Testis (tissue), 3 donors: Measurements from ENCODE around the gene KLHDC7B. TPM values are rescaled to one million over a fixed set of nuclear protein-coding genes. Genes with fewer than 3 reads are reported as not detected.
A peak's percentile ranks its signal among the peaks of the same experiment; 100 is the strongest.

Experiments used
- DNase-seq: peaks from one replicate; pipeline ENCODE4 v3.0.0-alpha.2; 2019
- H3K27ac ChIP-seq, 2 donors: fragments of 200-600 bp; sonication (generic); one replicate each; pipeline ENCODE4 v1.5.1; 2019
- H3K27me3 ChIP-seq: fragments of 200-600 bp; sonication (generic); one replicate; pipeline ENCODE4 v1.5.1; 2019
- H3K36me3 ChIP-seq: fragments of 200-600 bp; sonication (generic); one replicate; pipeline ENCODE4 v1.5.1; 2017; ENCODE audit warnings: low read depth; ENCODE audit errors: missing control alignments
- H3K4me1 ChIP-seq: fragments of 200-600 bp; sonication (generic); one replicate; pipeline ENCODE4 v1.5.1; 2019
- H3K4me3 ChIP-seq, 2 donors: fragments of 200-600 bp; sonication (generic); one replicate each; pipeline ENCODE4 v1.5.1; 2017 to 2019
- H3K9me3 ChIP-seq: fragments of 200-600 bp; sonication (generic); one replicate; pipeline ENCODE4 v1.5.1; 2017
- POLR2A ChIP-seq: fragments of 450-650 bp; IDR thresholded peaks from one replicate; pipeline ENCODE4 v1.6.1; 2017; ENCODE audit warnings: antibody characterized with exemption, mild to moderate bottlenecking, moderate library complexity
- WGBS, 2 donors: methylation state at CpG; one replicate each; pipeline ENCODE4 v1.1.5; 2018; 5-methylcytosine and 5-hydroxymethylcytosine counted together
- intact Hi-C: fragments of 100-400 bp; cut with DNase I; formaldehyde crosslinking; loops from one replicate; pipeline ENCODE4 v1.15.1; 2023; ENCODE audit warnings: low total_unique reads
- polyA plus RNA-seq: library from polyadenylated mRNA; stranded (reverse); fragments of 350-450 nt; fragmentation: Illumina TruSeq; extraction: RNeasy Lipid Tissue Mini Kit (QIAGEN cat#74804); gene quantifications from one replicate; pipeline ENCODE4 v1.2.3, GENCODE V29; 2014; ENCODE audit warnings: low read depth, low replicate concordance; ENCODE audit not compliant: insufficient read depth
- total RNA-seq, 2 donors: library from RNA; depleted of rRNA; stranded (reverse); fragments of >200 nt; gene quantifications; one replicate each; pipeline ENCODE4 v1.2.3, GENCODE V29; 2016
- TF ChIP-seq, protein P1 (sequence below), 3 experiments: fragments of 450-650 bp in 2 of 3; fragments of 200-600 bp in 1 of 3; sonication (generic) in 1 of 3; IDR thresholded peaks; one replicate each; pipeline ENCODE4 v1.5.1; 2016 to 2019; ENCODE audit warnings: antibody characterized with exemption in 3 of 3, mild to moderate bottlenecking in 2 of 3, moderate library complexity in 1 of 3

Gene KLHDC7B
- total and polyA plus RNA-seq, 3 donors from 2014 or later: 0.24 to 0.93 (median 0.51) TPM

DNA sequence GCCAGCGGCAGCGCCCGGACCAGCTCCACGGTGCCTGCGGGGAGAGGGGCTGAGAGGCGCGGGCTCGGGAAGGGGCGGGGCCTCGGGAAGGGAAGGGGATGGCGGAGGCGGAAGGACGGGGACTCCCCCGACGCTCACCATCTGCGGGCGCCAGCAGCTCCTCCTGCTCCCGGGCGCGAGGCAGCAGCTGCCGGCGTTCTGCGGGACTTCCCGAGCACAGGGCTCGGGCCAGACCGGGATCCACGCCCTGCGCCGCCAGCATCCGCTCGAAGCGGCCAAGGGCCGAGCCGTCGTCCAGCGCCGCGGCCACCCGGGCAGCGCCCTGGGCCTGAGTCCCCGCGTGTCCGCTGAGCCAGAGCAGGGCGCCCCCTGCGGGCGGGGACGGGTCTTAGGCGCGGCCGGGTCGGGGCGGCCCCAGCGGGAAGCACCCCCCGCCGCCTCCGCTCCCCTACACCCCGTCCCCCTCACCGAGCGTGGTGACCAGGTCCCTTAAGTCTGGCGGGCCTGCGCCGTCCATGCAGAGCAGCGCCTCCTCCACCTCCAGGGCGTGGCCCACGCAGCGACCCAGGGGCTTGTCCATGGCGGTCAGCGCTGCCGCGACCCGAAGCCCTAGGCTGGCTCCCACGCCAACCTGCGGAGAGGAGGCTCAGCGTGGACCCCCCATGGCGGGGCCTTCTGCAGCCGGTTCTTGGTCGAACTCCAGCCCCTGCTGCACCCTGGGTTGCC lies 19.4 kb upstream of the KLHDC7B start:
- peak; percentile 70 for DNase-seq
- WGBS, 2 donors: 4 to 16% methylated on average over 6 to 44 of the region's 77 CpGs
- intact Hi-C loops: no loop called here

DNA sequence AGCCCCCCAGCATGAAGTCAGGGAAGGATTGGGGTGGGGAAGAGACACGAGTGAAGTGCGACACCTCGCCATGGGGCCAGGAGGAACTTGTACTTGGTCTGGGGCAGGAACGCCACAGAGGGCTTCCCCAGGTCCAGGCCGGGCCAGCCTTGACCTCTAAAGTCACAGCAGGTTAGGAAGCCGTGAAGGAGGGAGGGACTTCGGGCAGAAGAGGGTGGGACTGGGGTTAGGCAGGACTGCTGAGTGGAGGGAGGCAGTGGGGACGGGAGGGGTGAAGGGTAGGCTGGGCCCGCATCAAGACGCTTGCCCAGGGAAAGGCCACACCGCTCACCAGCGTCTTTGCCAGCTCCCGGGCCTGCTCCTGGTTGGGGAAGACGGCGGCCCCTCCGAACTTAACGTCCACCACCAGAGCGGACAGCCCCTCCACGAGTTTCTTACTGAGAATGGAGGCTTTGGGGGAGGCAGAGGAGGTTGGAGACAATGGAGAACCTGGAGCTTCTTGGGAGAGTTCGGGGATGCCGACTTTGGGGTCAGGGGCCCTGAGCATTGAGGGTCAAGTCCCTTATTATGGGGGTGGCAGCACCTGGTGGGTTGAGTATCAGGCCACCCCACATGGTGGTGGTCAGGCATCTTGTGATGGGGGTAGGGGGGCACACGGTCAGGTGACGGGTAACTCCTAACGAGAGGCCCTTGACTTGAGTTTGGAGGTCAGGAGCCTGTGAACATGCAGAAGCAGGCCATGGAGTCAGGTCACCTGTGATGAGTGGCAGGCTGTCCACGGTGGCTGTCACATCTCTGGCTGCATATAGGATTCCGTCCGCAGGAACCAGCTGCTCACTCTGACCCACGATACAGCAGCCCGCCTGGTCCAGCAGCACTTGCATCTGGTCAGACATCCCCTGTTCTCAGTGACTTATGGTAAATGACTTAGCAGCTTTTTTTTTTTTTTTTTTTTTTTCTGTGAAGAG lies 18.6 kb upstream of the KLHDC7B start:
- peak overlapping the region; percentile 73 to 81 for H3K4me3 ChIP-seq
- H3K27me3 ChIP-seq: no peaks in the 10 kb centered on the region
- WGBS, 2 donors: 36 to 53% methylated on average over 27 to 28 of the region's 29 CpGs
- DNase-seq: no peak
- H3K36me3 ChIP-seq: no peaks in the 10 kb centered on the region
- no peak for TF ChIP-seq POLR2A
- TF ChIP-seq, protein P1, sequence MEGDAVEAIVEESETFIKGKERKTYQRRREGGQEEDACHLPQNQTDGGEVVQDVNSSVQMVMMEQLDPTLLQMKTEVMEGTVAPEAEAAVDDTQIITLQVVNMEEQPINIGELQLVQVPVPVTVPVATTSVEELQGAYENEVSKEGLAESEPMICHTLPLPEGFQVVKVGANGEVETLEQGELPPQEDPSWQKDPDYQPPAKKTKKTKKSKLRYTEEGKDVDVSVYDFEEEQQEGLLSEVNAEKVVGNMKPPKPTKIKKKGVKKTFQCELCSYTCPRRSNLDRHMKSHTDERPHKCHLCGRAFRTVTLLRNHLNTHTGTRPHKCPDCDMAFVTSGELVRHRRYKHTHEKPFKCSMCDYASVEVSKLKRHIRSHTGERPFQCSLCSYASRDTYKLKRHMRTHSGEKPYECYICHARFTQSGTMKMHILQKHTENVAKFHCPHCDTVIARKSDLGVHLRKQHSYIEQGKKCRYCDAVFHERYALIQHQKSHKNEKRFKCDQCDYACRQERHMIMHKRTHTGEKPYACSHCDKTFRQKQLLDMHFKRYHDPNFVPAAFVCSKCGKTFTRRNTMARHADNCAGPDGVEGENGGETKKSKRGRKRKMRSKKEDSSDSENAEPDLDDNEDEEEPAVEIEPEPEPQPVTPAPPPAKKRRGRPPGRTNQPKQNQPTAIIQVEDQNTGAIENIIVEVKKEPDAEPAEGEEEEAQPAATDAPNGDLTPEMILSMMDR (IDR thresholded peaks at IDR 0.05): no peak
- intact Hi-C loops: no loop called here
- H3K9me3 ChIP-seq: no peaks in the 10 kb centered on the region
- H3K4me1 ChIP-seq: peaks cover 29% of the 10 kb centered on the region
- peak overlapping the region in 1 of 2 donors; percentile 87 for H3K27ac ChIP-seq

More for the DNA sequence above, 19.4 kb upstream of the KLHDC7B start:
- H3K36me3 ChIP-seq: no peaks in the 10 kb centered on the region
- no peaks in the 10 kb centered on the region for H3K27me3 ChIP-seq
- H3K9me3 ChIP-seq: no peaks in the 10 kb centered on the region
- peaks cover 25% of the 10 kb centered on the region for H3K4me1 ChIP-seq
- peak overlapping the region; percentile 73 to 81 for H3K4me3 ChIP-seq
- H3K27ac ChIP-seq: peak overlapping the region; percentile 62 to 87
- TF ChIP-seq, protein P1 (IDR thresholded peaks at IDR 0.05): peak; percentile 23 to 68 (median 63)
- TF ChIP-seq POLR2A: no peak

DNA sequence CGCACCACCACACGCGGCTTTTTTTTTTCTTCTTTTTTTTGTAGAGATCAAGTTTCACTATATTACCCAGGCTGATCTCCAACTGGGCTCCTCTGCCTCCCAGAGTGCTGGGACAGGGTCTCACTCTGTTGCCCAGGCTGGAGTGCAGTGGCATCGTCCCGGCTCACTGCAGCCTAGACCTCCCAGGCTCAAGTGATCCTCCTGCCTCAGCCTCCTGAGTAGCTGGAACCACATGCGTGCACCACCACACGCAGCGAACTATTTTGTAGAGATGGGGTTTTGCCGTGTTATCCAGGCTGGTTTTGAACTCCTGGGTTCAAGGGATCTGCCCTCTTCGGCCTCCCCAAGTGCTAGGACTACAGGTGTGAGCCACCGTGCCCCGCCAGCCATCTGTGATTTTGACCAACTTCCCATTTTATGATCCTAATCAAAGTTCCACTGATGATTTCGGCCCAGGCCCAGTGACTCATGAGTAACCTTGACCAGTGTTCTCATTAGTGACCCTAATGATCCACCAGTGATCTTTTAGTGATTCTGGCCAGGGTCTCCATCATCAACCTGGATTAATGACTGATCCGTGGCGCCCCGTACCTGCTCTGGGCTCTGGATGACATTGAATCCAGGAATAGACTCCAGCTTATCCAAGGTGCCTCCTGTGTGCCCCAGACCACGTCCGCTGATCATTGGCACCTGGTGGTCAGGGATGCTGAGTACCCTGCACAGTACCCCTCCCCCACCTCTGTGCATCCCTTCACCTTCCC lies 17.6 kb upstream of the KLHDC7B start:
- H3K4me3 ChIP-seq: no peak overlapping the region

More for the DNA sequence above, 17.6 kb upstream of the KLHDC7B start:
- 76 to 87% methylated on average over 16 to 17 of the region's 18 CpGs for WGBS, 2 donors
- Histone ChIP-seq H3K27ac (no peak overlapping the region), H3K4me1 (peaks cover 31% of the 10 kb centered on the region), H3K27me3 (no peaks in the 10 kb centered on the region), H3K9me3 (no peaks in the 10 kb centered on the region), H3K36me3 (no peaks in the 10 kb centered on the region)
- DNase-seq: no peak
- intact Hi-C loops: no loop called here
- TF ChIP-seq POLR2A: no peak
- TF ChIP-seq, protein P1 (IDR thresholded peaks at IDR 0.05): no peak
